GM23338 (cell line): ENCODE measurements around the gene WNT7A.

Experiments used
- CTCF ChIP-seq, 2 experiments: fragments of 200-600 bp in 1 of 2; sonication (generic) in 1 of 2; conservative IDR thresholded peaks; 2 replicates each; pipeline versions ENCODE4 v1.5.1 to v1.6.1; 2016 to 2017; ENCODE audit warnings: antibody characterized with exemption in 2 of 2, low read depth in 2 of 2, mild to moderate bottlenecking in 2 of 2, moderate library complexity in 1 of 2
- ETS1 ChIP-seq: IDR thresholded peaks from 2 replicates; pipeline ENCODE4 v1.6.1; 2016; ENCODE audit warnings: antibody characterized with exemption
- EZH2 ChIP-seq: fragments of 200-600 bp; sonication (generic); IDR thresholded peaks from one replicate; pipeline ENCODE4 v1.8.0; 2017; ENCODE audit warnings: antibody characterized with exemption, mild to moderate bottlenecking, low read depth; ENCODE audit not compliant: unreplicated experiment
- EZH2phosphoT487 ChIP-seq: fragments of 200-600 bp; sonication (generic); IDR thresholded peaks from one replicate; pipeline ENCODE4 v1.8.1; 2018; ENCODE audit warnings: antibody characterized with exemption; ENCODE audit not compliant: unreplicated experiment
- NANOG ChIP-seq: IDR thresholded peaks from 2 replicates; pipeline ENCODE4 v1.6.1; 2016; ENCODE audit warnings: antibody characterized with exemption, borderline replicate concordance
- POLR2AphosphoS5 ChIP-seq: IDR thresholded peaks from 2 replicates; pipeline ENCODE4 v1.6.1; 2016; ENCODE audit warnings: antibody characterized with exemption, low read depth
- REST ChIP-seq: IDR thresholded peaks from one replicate; pipeline ENCODE4 v1.6.1; 2018; ENCODE audit warnings: antibody characterized with exemption; ENCODE audit not compliant: unreplicated experiment
- STAT1 ChIP-seq: IDR thresholded peaks from one replicate; pipeline ENCODE4 v1.6.1; 2016; ENCODE audit warnings: antibody characterized with exemption; ENCODE audit not compliant: unreplicated experiment
- ZNF331 ChIP-seq: fragments of 250-450 bp; sonication (Bioruptor Pico); IDR thresholded peaks from 2 replicates; pipeline ENCODE4 v1.5.0; 2020; ENCODE audit warnings: low read depth, mild to moderate bottlenecking, moderate library complexity
- ZNF462 ChIP-seq: fragments of 250-450 bp; sonication (Bioruptor Pico); IDR thresholded peaks from 2 replicates; pipeline ENCODE4 v1.5.0; 2020; ENCODE audit warnings: mild to moderate bottlenecking, moderate library complexity

GRCh38 chr3:13801361-13802204 is 78.3 kb downstream of the WNT7A start:
- TF ChIP-seq ZNF331 (CRISPR knock-in tag) (no peak), CTCF (conservative IDR thresholded peaks at IDR 0.05; ENCODE audit: low read depth in 2 of 2) (no peak), REST (no peak), NANOG (no peak), EZH2phosphoT487 (no peak), STAT1 (no peak), EZH2 (no peak), ETS1 (no peak), ZNF462 (CRISPR knock-in tag) (no peak), POLR2AphosphoS5 (no peak)
